GM12878 (cell line): ENCODE data around the gene INPP5D. TPM values are rescaled to one million over a fixed set of nuclear protein-coding genes. Genes with fewer than 3 reads are reported as not detected.

Source experiments
- ATAC-seq: fragments of 200-7000 bp; cut with Tn5 transposase; 3 replicates; pipeline ENCODE4 v1.9.1; 2020; ENCODE audit warnings: mild to moderate bottlenecking, moderate library complexity
- BruUV-seq: library from RNA; stranded (reverse); fragments of 400-500 nt; replicated peaks from 2 replicates; lab custom pipeline; 2021; lab: Mats Ljungman, UMichigan
- CTCF ChIA-PET: fragments of 300-600 bp; sonication (Branson Sonifier 250); formaldehyde crosslinking; extraction: SDS; loops from one replicate; lab custom pipeline; 2021; ENCODE audit warnings: inconsistent platforms; lab: Yijun Ruan, JAX
- POLR2A ChIA-PET: fragments of 350-600 bp; formaldehyde crosslinking; extraction: SDS; loops from one replicate; lab custom pipeline; 2021; ENCODE audit warnings: inconsistent platforms; lab: Charles Lee
- RAD21 ChIA-PET: fragments of 300-600 bp; sonication (Branson Sonifier 250); formaldehyde crosslinking; loops from one replicate; lab custom pipeline; 2023; ENCODE audit warnings: antibody characterized with exemption; ENCODE audit not compliant: unreplicated experiment; lab: Charles Lee
- SMC1A ChIA-PET: fragments of 300-600 bp; sonication (Branson Sonifier 250); formaldehyde crosslinking; loops from one replicate; lab custom pipeline; 2023; ENCODE audit not compliant: unreplicated experiment, uncharacterized antibody; lab: Charles Lee
- DNase-seq: peaks from one replicate; pipeline ENCODE4 v3.0.0-alpha.2; 2011; ENCODE audit warnings: low read depth, low spot score
- FAIRE-seq: peaks from 3 replicates; lab custom pipeline; 2011; peaks lifted over from hg19 to GRCh38; lab: Jason Lieb, UNC
- H2AFZ ChIP-seq: 2 replicates; pipeline ENCODE4 v1.6.0; 2011; ENCODE audit warnings: low read depth, low read length, control low read depth; ENCODE audit not compliant: control insufficient read depth
- H3K27ac ChIP-seq: 2 replicates; pipeline ENCODE4 v1.5.1; 2011; ENCODE audit warnings: control low read depth; ENCODE audit not compliant: control insufficient read depth, insufficient read depth
- H3K27me3 ChIP-seq, 2 experiments: replicated peaks in 1 of 2; 2 replicates each; pipeline versions ENCODE4 v1.6.0 to v1.6.1; 2011; ENCODE audit warnings: low read length in 1 of 2; ENCODE audit not compliant: control insufficient read depth in 2 of 2, insufficient read depth in 2 of 2
- H3K36me3 ChIP-seq, 2 experiments: 2 replicates each; pipeline ENCODE4 v1.5.1; 2011; ENCODE audit warnings: low read length in 1 of 2; ENCODE audit not compliant: control insufficient read depth in 2 of 2, insufficient read depth in 2 of 2
- H3K4me1 ChIP-seq: 2 replicates; pipeline ENCODE4 v1.6.1; 2011; ENCODE audit warnings: mild to moderate bottlenecking, low read length, moderate library complexity, mixed read lengths; ENCODE audit not compliant: control insufficient read depth, insufficient read depth
- H3K4me2 ChIP-seq: 2 replicates; pipeline ENCODE4 v1.6.0; 2011; ENCODE audit warnings: control low read depth; ENCODE audit not compliant: control insufficient read depth, insufficient read depth
- H3K4me3 ChIP-seq: fragments of 200-600 bp; sonication (generic); 2 replicates; pipeline ENCODE4 v1.5.1; 2016
- H3K79me2 ChIP-seq: 2 replicates; pipeline ENCODE4 v1.6.0; 2011; ENCODE audit warnings: low read length; ENCODE audit not compliant: control insufficient read depth, insufficient read depth
- H3K9ac ChIP-seq: 2 replicates; pipeline ENCODE4 v1.8.0; 2011; ENCODE audit warnings: low read length, control low read depth, mixed read lengths; ENCODE audit not compliant: control insufficient read depth, insufficient read depth
- H3K9me3 ChIP-seq: replicated peaks from 3 replicates; pipeline ENCODE4 v1.5.1; 2011; ENCODE audit warnings: mild to moderate bottlenecking, low read length; ENCODE audit not compliant: control insufficient read depth, insufficient read depth
- H4K20me1 ChIP-seq: 2 replicates; pipeline ENCODE4 v1.6.0; 2011; ENCODE audit not compliant: control insufficient read depth, insufficient read depth
- BACH1 ChIP-seq: fragments of 450-650 bp; IDR thresholded peaks from 2 replicates; pipeline ENCODE4 v1.6.1; 2017; ENCODE audit warnings: mild to moderate bottlenecking, borderline replicate concordance
- CBFB ChIP-seq: IDR thresholded peaks from 2 replicates; pipeline ENCODE4 v1.6.1; 2016; ENCODE audit warnings: antibody characterized with exemption, low read depth
- CREB1 ChIP-seq: IDR thresholded peaks from 2 replicates; pipeline ENCODE4 v1.6.1; 2012; ENCODE audit warnings: low read depth, mild to moderate bottlenecking, inconsistent platforms
- KAT2A ChIP-seq: conservative IDR thresholded peaks from 2 replicates; pipeline ENCODE4 v1.6.1; 2011; ENCODE audit warnings: low read depth, low read length; ENCODE audit not compliant: control insufficient read depth
- MYC ChIP-seq: IDR thresholded peaks from 2 replicates; pipeline ENCODE4 v1.6.1; 2011; ENCODE audit warnings: mild to moderate bottlenecking, low read length, moderate library complexity, inconsistent platforms; ENCODE audit not compliant: insufficient read depth, insufficient replicate concordance, insufficient read length, severe bottlenecking
- NR2C1 ChIP-seq: fragments of 450-650 bp; IDR thresholded peaks from 2 replicates; pipeline ENCODE4 v1.6.1; 2017; ENCODE audit warnings: antibody characterized with exemption, mild to moderate bottlenecking, moderate library complexity
- RB1 ChIP-seq: fragments of 450-650 bp; formaldehyde crosslinking; IDR thresholded peaks from 2 replicates; pipeline ENCODE4 v1.6.1; 2017; ENCODE audit warnings: mild to moderate bottlenecking, borderline replicate concordance
- SMAD5 ChIP-seq: IDR thresholded peaks from 2 replicates; pipeline ENCODE4 v1.6.1; 2016; ENCODE audit warnings: antibody characterized with exemption, low read depth
- SREBF1 ChIP-seq: IDR thresholded peaks from 2 replicates; pipeline ENCODE4 v1.6.1; 2012; ENCODE audit warnings: mild to moderate bottlenecking, low read length
- YY1 ChIP-seq: IDR thresholded peaks from 2 replicates; pipeline ENCODE4 v1.6.1; 2011; ENCODE audit warnings: low read depth, mild to moderate bottlenecking, low read length
- WGBS: methylation state at CpG from one replicate; pipeline ENCODE4 v1.1.6; 2016; ENCODE audit warnings: low lambda C conversion rate; ENCODE audit not compliant: insufficient replicate concordance, insufficient coverage; ENCODE audit errors: missing lambda C conversion rate; 5-methylcytosine and 5-hydroxymethylcytosine counted together
- in situ Hi-C: fragments of 300-500 bp; cut with MboI; formaldehyde crosslinking; loops from 9 replicates; pipeline ENCODE4 v1.14.3; 2018; ENCODE audit warnings: mixed read lengths
- intact Hi-C: fragments of 100-400 bp; cut with micrococcal nuclease; formaldehyde crosslinking; loops from one replicate; pipeline ENCODE4 v1.14.2; 2022; ENCODE audit not compliant: unreplicated experiment
- polyA plus RNA-seq, 11 experiments: library from polyadenylated mRNA; depleted of rRNA in 4 of 11; unstranded in 6 of 11; stranded (reverse) in 5 of 11; fragments of >200 nt; fragmentation: Nextera tagmentation in 4 of 11; fragmentation: Illumina TruSeq in 1 of 11; extraction: Ambion mirVana in 4 of 11; extraction: Trizol in 1 of 11; gene quantifications; 1 replicate in 1 of 11; 2 replicates in 10 of 11; pipeline versions ENCODE4 v1.2.1 to v1.2.3, GENCODE V29; 2011 to 2016; ENCODE audit warnings: inconsistent platforms in 2 of 11, missing spikeins in 2 of 11, low read depth in 1 of 11
- total RNA-seq, 4 experiments: library from RNA; depleted of rRNA in 3 of 4; stranded (reverse); fragments of >200 nt in 3 of 4; fragmentation: Illumina TruSeq in 1 of 4; extraction: Trizol in 1 of 4; gene quantifications; 2 replicates each; pipeline versions ENCODE4 v1.2.1 to v1.2.3, GENCODE V29; 2013 to 2021
- TF ChIP-seq, protein P1 (sequence below), 3 experiments: IDR thresholded peaks in 2 of 3; conservative IDR thresholded peaks in 1 of 3; 2 replicates each; pipeline ENCODE4 v1.5.1; 2011; ENCODE audit warnings: low read depth in 3 of 3, low read length in 3 of 3, mild to moderate bottlenecking in 3 of 3, control low read depth in 2 of 3, moderate library complexity in 2 of 3, inconsistent platforms in 1 of 3, mixed read lengths in 1 of 3; ENCODE audit not compliant: control insufficient read depth in 2 of 3, insufficient read depth in 1 of 3; ENCODE audit errors: extremely low read depth in 1 of 3
- TF ChIP-seq, protein P2 (sequence below): IDR thresholded peaks from 2 replicates; pipeline ENCODE4 v1.6.1; 2011; ENCODE audit warnings: low read depth, low read length, improper control_type of control experiment, borderline replicate concordance
- TF ChIP-seq, protein P3 (sequence below): IDR thresholded peaks from 2 replicates; pipeline ENCODE4 v1.6.1; 2012; ENCODE audit warnings: low read depth, low read length, improper control_type of control experiment
- TF ChIP-seq, protein P4 (sequence below): fragments of 450-650 bp; IDR thresholded peaks from 2 replicates; pipeline ENCODE4 v1.6.1; 2017; ENCODE audit warnings: borderline replicate concordance
- TF ChIP-seq, protein P5 (sequence below): fragments of 450-650 bp; IDR thresholded peaks from 2 replicates; pipeline ENCODE4 v1.6.1; 2017; ENCODE audit warnings: mild to moderate bottlenecking, low read depth, inconsistent platforms; ENCODE audit not compliant: poor library complexity, severe bottlenecking

INPP5D gene
- total and polyA plus RNA-seq, 10 of the 15 experiments (the other 5 are each of a cell fraction or from before 2014, with no cell fraction given), result 11.8 to 139 (median 88.8) TPM

DNA sequence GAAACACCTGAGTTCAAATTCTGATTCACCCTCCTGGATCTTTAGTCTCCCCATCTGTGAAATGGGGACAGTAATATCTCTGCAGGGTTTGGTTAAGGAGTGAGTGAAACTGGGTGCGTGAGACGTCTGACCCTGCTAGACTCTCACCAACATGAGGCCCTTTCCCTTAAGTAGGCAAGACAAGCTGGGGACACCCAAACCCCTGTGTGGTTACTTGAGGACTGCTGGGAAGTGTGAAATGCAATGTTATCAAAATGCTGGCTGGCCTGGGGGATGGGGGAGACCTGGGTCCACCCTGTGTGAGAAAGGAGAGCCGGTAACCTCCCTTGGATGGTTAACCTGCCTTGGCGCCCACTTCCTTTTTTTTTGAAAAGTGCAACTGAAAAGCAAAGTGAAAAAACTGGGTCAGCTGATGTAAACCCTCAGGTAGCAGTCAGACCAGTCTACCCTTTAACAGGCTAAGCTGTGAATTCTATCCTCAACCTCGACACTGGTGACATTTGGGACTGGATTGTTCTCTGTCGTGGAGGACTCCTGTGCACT is 82.3 kb downstream of the INPP5D start:
- intact Hi-C loops, result loop anchor here (1.0 kb wide), 2 partner anchors 42 to 60 kb away; no protein-coding TSS in a partner anchor
- POLR2A ChIA-PET, result interaction anchor here (1.0 to 1.7 kb wide), 6 partner anchors 16 to 82 kb away, joined by 3 to 10 read pairs (median 4); partner anchors contain the start of gene INPP5D
- in situ Hi-C loops, result no loop called here
- H3K27me3 ChIP-seq, result no peaks in the 10 kb centered on the region
- peaks cover 19% of the 10 kb centered on the region for H3K4me1 ChIP-seq
- DNase-seq (peak; percentile 74), ATAC-seq (peak; percentile 93), FAIRE-seq (no peak)
- H2AFZ ChIP-seq, result no peak overlapping the region
- peak overlapping the region; percentile 74 for H3K27ac ChIP-seq
- TSS peak; percentile 13 for BruUV-seq
- SMC1A ChIA-PET, result interaction anchor here (0.8 to 2.5 kb wide), 12 partner anchors 10 to 88 kb away, joined by 3 to 14 read pairs (median 5); partner anchors contain the start of gene INPP5D
- 18% methylated on average over 6 of the region's 6 CpGs for WGBS
- peaks cover 32 to 39% of the 10 kb centered on the region in 2 experiments for H3K36me3 ChIP-seq
- peak overlapping the region; percentile 15; the same call in 1 of the 2 replicates for H3K9ac ChIP-seq
- RAD21 ChIA-PET, result interaction anchor here (0.7 to 1.8 kb wide), 9 partner anchors 18 to 277 kb away, joined by 3 to 11 read pairs (median 4); partner anchors contain the start of gene INPP5D
- CTCF ChIA-PET, result interaction anchor here (0.8 to 2.5 kb wide), 8 partner anchors 18 to 114 kb away, joined by 3 to 14 read pairs (median 4); partner anchors contain the start of gene INPP5D
- H3K4me3 ChIP-seq, result no peak overlapping the region; the same call in 1 of the 2 replicates
- H4K20me1 ChIP-seq, result no peaks in the 10 kb centered on the region
- peak overlapping the region; percentile 26 for H3K4me2 ChIP-seq
- H3K9me3 ChIP-seq, result no peaks in the 10 kb centered on the region; the same call in 2 of the 3 replicates
- peaks cover 12% of the 10 kb centered on the region for H3K79me2 ChIP-seq
- TF ChIP-seq, protein P1, sequence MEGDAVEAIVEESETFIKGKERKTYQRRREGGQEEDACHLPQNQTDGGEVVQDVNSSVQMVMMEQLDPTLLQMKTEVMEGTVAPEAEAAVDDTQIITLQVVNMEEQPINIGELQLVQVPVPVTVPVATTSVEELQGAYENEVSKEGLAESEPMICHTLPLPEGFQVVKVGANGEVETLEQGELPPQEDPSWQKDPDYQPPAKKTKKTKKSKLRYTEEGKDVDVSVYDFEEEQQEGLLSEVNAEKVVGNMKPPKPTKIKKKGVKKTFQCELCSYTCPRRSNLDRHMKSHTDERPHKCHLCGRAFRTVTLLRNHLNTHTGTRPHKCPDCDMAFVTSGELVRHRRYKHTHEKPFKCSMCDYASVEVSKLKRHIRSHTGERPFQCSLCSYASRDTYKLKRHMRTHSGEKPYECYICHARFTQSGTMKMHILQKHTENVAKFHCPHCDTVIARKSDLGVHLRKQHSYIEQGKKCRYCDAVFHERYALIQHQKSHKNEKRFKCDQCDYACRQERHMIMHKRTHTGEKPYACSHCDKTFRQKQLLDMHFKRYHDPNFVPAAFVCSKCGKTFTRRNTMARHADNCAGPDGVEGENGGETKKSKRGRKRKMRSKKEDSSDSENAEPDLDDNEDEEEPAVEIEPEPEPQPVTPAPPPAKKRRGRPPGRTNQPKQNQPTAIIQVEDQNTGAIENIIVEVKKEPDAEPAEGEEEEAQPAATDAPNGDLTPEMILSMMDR (IDR thresholded peaks at IDR 0.05 in 2 of 3, conservative IDR thresholded peaks at IDR 0.05 in 1 of 3; ENCODE audit: control insufficient read depth in 2 of 3, extremely low read depth in 1 of 3, insufficient read depth in 1 of 3, low read depth in 3 of 3, low read length in 3 of 3), result no peak
- no peak for TF ChIP-seq SREBF1
- no peak for TF ChIP-seq SMAD5
- TF ChIP-seq MYC, result no peak
- TF ChIP-seq RB1, result no peak
- TF ChIP-seq CREB1, result no peak; the same call in 1 of the 2 replicates
- no peak for TF ChIP-seq NR2C1
- TF ChIP-seq, protein P2, sequence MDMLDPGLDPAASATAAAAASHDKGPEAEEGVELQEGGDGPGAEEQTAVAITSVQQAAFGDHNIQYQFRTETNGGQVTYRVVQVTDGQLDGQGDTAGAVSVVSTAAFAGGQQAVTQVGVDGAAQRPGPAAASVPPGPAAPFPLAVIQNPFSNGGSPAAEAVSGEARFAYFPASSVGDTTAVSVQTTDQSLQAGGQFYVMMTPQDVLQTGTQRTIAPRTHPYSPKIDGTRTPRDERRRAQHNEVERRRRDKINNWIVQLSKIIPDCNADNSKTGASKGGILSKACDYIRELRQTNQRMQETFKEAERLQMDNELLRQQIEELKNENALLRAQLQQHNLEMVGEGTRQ, result peak; percentile 51; the same call in 1 of the 2 replicates
- TF ChIP-seq YY1, result peak; percentile 38; the same call in 1 of the 2 replicates
- TF ChIP-seq CBFB, result peak; percentile 51; the same call in 1 of the 2 replicates
- TF ChIP-seq, protein P3, sequence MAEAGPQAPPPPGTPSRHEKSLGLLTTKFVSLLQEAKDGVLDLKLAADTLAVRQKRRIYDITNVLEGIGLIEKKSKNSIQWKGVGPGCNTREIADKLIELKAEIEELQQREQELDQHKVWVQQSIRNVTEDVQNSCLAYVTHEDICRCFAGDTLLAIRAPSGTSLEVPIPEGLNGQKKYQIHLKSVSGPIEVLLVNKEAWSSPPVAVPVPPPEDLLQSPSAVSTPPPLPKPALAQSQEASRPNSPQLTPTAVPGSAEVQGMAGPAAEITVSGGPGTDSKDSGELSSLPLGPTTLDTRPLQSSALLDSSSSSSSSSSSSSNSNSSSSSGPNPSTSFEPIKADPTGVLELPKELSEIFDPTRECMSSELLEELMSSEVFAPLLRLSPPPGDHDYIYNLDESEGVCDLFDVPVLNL, result peak; percentile 41; the same call in 1 of the 2 replicates
- TF ChIP-seq, protein P4, sequence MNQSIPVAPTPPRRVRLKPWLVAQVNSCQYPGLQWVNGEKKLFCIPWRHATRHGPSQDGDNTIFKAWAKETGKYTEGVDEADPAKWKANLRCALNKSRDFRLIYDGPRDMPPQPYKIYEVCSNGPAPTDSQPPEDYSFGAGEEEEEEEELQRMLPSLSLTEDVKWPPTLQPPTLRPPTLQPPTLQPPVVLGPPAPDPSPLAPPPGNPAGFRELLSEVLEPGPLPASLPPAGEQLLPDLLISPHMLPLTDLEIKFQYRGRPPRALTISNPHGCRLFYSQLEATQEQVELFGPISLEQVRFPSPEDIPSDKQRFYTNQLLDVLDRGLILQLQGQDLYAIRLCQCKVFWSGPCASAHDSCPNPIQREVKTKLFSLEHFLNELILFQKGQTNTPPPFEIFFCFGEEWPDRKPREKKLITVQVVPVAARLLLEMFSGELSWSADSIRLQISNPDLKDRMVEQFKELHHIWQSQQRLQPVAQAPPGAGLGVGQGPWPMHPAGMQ, result no peak
- no peak for TF ChIP-seq BACH1
- TF ChIP-seq, protein P5, sequence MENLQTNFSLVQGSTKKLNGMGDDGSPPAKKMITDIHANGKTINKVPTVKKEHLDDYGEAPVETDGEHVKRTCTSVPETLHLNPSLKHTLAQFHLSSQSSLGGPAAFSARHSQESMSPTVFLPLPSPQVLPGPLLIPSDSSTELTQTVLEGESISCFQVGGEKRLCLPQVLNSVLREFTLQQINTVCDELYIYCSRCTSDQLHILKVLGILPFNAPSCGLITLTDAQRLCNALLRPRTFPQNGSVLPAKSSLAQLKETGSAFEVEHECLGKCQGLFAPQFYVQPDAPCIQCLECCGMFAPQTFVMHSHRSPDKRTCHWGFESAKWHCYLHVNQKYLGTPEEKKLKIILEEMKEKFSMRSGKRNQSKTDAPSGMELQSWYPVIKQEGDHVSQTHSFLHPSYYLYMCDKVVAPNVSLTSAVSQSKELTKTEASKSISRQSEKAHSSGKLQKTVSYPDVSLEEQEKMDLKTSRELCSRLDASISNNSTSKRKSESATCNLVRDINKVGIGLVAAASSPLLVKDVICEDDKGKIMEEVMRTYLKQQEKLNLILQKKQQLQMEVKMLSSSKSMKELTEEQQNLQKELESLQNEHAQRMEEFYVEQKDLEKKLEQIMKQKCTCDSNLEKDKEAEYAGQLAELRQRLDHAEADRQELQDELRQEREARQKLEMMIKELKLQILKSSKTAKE, result peak; percentile 96
- TF ChIP-seq KAT2A, result no peak
